Neutrophil (primary cell): Measurements from ENCODE around the gene GAS6.

Experiments used
- H3K27ac ChIP-seq: fragments of 200-600 bp; sonication (generic); 2 replicates; pipeline ENCODE4 v1.5.1; 2016; ENCODE audit warnings: mild to moderate bottlenecking, moderate library complexity
- H3K27me3 ChIP-seq: fragments of 200-600 bp; sonication (generic); 2 replicates; pipeline ENCODE4 v1.6.0; 2016; ENCODE audit warnings: mild to moderate bottlenecking
- H3K36me3 ChIP-seq: fragments of 200-600 bp; sonication (generic); 2 replicates; pipeline ENCODE4 v1.5.1; 2017
- H3K4me1 ChIP-seq, 2 experiments: fragments of 200-600 bp in 1 of 2; sonication (generic) in 1 of 2; 1 replicate in 1 of 2; 2 replicates in 1 of 2; pipeline versions ENCODE4 v1.5.1 to v1.6.1; 2013 to 2016; ENCODE audit warnings: low read depth in 1 of 2, low read length in 1 of 2, mild to moderate bottlenecking in 1 of 2, moderate library complexity in 1 of 2; ENCODE audit not compliant: control insufficient read depth in 1 of 2, insufficient read depth in 1 of 2
- H3K4me3 ChIP-seq, 2 experiments: fragments of 200-600 bp in 1 of 2; sonication (generic) in 1 of 2; 1 replicate in 1 of 2; 2 replicates in 1 of 2; pipeline ENCODE4 v1.5.1; 2013 to 2016; ENCODE audit warnings: low read depth in 1 of 2, low read length in 1 of 2, mild to moderate bottlenecking in 1 of 2, moderate library complexity in 1 of 2
- H3K9me3 ChIP-seq: fragments of 200-600 bp; sonication (generic); 2 replicates; pipeline ENCODE4 v1.5.1; 2016
- CTCF ChIP-seq: fragments of 200-600 bp; sonication (generic); IDR thresholded peaks from 2 replicates; pipeline ENCODE4 v1.5.1; 2016; ENCODE audit warnings: antibody characterized with exemption

Gene GAS6

GRCh38 chr13:113879017-113879416 is 15.1 kb upstream of the GAS6 start:
- no peak for TF ChIP-seq CTCF
- H3K4me1 ChIP-seq, result no peaks in the 10 kb centered on the region

GRCh38 chr13:113877149-113877990 is 13.5 kb upstream of the GAS6 start:
- Histone ChIP-seq H3K4me3 (no peak overlapping the region), H3K4me1 (no peaks in the 10 kb centered on the region), H3K27ac (no peak overlapping the region), H3K9me3 (no peaks in the 10 kb centered on the region), H3K36me3 (no peaks in the 10 kb centered on the region), H3K27me3 (peaks cover 17% of the 10 kb centered on the region)
- TF ChIP-seq CTCF, result no peak

More at GRCh38 chr13:113879017-113879416, 15.1 kb upstream of the GAS6 start:
- H3K27ac ChIP-seq, result no peak overlapping the region
- no peaks in the 10 kb centered on the region for H3K9me3 ChIP-seq
- no peak overlapping the region for H3K4me3 ChIP-seq
- H3K27me3 ChIP-seq, result peaks cover 10% of the 10 kb centered on the region
- no peaks in the 10 kb centered on the region for H3K36me3 ChIP-seq

- no peaks in the 10 kb centered on the region for H3K4me1 ChIP-seq
- H3K27ac ChIP-seq, result no peak overlapping the region
- no peak overlapping the region for H3K4me3 ChIP-seq
- no peaks in the 10 kb centered on the region for H3K9me3 ChIP-seq
- peaks cover 21% of the 10 kb centered on the region for H3K27me3 ChIP-seq
- no peak for TF ChIP-seq CTCF
- no peaks in the 10 kb centered on the region for H3K36me3 ChIP-seq
Observed at GRCh38 chr13:113876346-113877148, 12.7 kb upstream of the GAS6 start.

GRCh38 chr13:113875837-113876281 is 12.0 kb upstream of the GAS6 start:
- H3K4me3 ChIP-seq, result no peak overlapping the region
- TF ChIP-seq CTCF, result no peak
- no peaks in the 10 kb centered on the region for H3K4me1 ChIP-seq
- peaks cover 19% of the 10 kb centered on the region for H3K27me3 ChIP-seq
- H3K36me3 ChIP-seq, result no peaks in the 10 kb centered on the region
- H3K27ac ChIP-seq, result no peak overlapping the region
- H3K9me3 ChIP-seq, result no peaks in the 10 kb centered on the region

GRCh38 chr13:113875429-113875815 is 11.5 kb upstream of the GAS6 start:
- Histone ChIP-seq H3K4me1 (no peaks in the 10 kb centered on the region), H3K36me3 (no peaks in the 10 kb centered on the region), H3K4me3 (no peak overlapping the region), H3K27ac (no peak overlapping the region), H3K27me3 (peaks cover 23% of the 10 kb centered on the region), H3K9me3 (no peaks in the 10 kb centered on the region)
- TF ChIP-seq CTCF, result no peak
